ENCODE results near the gene USPL1.
A peak's percentile ranks its signal among the peaks of the same experiment; 100 is the strongest.

Gene USPL1

DNA sequence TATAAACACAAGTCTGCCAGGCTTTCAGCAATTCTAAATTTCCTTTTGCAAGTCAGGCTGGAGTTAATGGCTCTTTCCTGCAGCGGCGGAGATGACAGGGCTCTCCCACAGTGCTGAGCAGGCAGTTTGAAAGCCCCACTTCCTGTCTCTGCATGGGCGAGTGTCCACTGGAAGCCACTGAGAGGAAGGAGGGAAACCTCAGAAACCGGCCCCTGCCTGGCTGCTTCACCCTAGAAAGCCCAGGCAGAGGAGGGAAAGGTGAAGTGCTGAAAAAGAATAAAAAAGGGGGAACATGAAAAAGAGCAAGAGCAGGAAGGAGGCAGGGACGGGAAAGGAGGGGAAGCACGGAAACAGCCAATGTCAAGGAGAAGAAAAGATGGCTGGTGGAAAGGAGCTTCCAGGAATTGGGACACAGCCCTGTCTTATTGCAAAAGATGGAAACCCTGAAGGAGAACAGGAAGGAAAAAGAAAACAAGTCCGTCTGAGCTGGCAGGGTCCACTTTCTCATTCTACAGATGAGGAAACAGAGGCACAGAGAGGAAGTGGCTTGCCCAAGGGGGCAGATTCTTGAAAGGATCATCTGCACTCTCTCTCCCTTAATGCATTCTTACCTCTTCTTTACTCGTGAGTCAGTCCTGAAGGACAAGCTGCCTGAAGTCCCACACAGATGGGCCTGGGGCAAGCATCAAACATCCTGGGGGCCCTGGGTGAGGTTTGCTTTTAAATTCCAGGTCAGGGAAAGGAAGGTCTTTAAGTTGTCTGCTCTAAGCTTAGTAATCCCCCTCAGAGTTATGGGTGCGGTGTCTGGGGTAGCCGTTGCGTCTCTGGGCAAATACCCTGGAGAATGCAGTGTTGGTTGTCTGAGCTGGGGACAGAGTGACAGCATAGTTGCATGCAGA, 78.8 kb downstream of the USPL1 start:
- TF ChIP-seq CTCF (IDR thresholded peaks at IDR 0.05; ENCODE audit: poor library complexity, severe bottlenecking) = no peak
- Histone ChIP-seq H3K27ac (ENCODE audit: poor library complexity, severe bottlenecking) (peak overlapping the region; percentile 3), H3K9me3 (ENCODE audit: severe bottlenecking) (no peaks in the 10 kb centered on the region), H3K4me3 (ENCODE audit: severe bottlenecking) (no peak overlapping the region), H3K27me3 (ENCODE audit: insufficient read depth, poor library complexity, severe bottlenecking) (no peaks in the 10 kb centered on the region), H3K4me1 (ENCODE audit: insufficient read depth, poor library complexity, severe bottlenecking) (peaks cover 9% of the 10 kb centered on the region), H3K36me3 (ENCODE audit: low read depth) (no peaks in the 10 kb centered on the region)
- DNase-seq (ENCODE audit: low spot score) = no peak
- no peak for ATAC-seq (ENCODE audit: low read depth)

DNA sequence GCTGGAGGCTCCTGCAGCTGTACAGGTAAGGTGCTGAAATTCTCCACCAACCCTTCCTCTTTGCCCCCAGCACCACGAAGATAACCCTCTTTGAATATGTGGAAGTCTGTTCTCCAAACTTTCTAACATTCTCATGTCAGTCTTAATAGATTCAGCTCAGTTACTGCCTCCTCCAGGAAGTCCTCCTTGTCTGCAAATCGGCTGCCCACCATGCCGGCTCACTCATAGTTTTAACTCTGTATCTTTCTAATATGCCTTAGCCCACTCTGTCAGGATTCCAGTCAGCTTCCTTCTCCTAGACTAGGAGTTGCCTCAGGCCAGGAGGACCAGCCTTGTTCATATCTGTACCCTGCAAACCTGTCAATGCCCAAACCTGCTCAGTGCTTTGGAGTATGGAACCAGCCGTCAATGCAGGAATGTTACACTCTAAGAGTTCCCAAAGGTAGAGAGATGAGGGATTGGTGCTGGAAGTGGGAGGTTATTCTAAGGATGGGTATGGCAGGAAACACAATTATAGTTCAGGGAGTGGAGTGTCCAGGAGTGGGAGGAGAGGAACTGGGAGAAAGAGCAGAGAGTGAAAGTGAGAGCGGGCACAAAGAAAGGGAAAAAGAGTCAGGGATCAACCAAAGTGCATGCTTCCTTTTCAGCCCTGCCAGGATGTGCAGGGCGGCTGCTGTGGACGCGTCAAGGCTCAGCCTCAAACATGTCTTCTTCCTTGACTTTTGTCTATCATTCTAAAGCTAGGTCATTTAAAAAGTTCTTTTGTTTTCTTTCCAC, 79.6 kb downstream of the USPL1 start:
- Histone ChIP-seq H3K4me3 (ENCODE audit: severe bottlenecking) (no peak overlapping the region), H3K27ac (ENCODE audit: poor library complexity, severe bottlenecking) (peak overlapping the region; percentile 3)

GRCh38 chr13:30697996-30698401, 80.3 kb downstream of the USPL1 start:
- Histone ChIP-seq H3K4me3 (ENCODE audit: severe bottlenecking) (no peak overlapping the region), H3K27me3 (ENCODE audit: insufficient read depth, poor library complexity, severe bottlenecking) (no peaks in the 10 kb centered on the region), H3K36me3 (ENCODE audit: low read depth) (no peaks in the 10 kb centered on the region), H3K4me1 (ENCODE audit: insufficient read depth, poor library complexity, severe bottlenecking) (peaks cover 9% of the 10 kb centered on the region), H3K9me3 (ENCODE audit: severe bottlenecking) (no peaks in the 10 kb centered on the region), H3K27ac (ENCODE audit: poor library complexity, severe bottlenecking) (no peak overlapping the region)
- DNase-seq (ENCODE audit: low spot score) (no peak), ATAC-seq (ENCODE audit: low read depth) (no peak)
- TF ChIP-seq CTCF (IDR thresholded peaks at IDR 0.05; ENCODE audit: poor library complexity, severe bottlenecking) = no peak

More for the DNA sequence above, 79.6 kb downstream of the USPL1 start:
- no peaks in the 10 kb centered on the region for H3K27me3 ChIP-seq (ENCODE audit: insufficient read depth, poor library complexity, severe bottlenecking)
- H3K9me3 ChIP-seq (ENCODE audit: severe bottlenecking) = no peaks in the 10 kb centered on the region
- ATAC-seq (ENCODE audit: low read depth) (peak; percentile 74), DNase-seq (ENCODE audit: low spot score) (no peak)
- peaks cover 9% of the 10 kb centered on the region for H3K4me1 ChIP-seq (ENCODE audit: insufficient read depth, poor library complexity, severe bottlenecking)
- no peak for TF ChIP-seq CTCF (IDR thresholded peaks at IDR 0.05; ENCODE audit: poor library complexity, severe bottlenecking)
- H3K36me3 ChIP-seq (ENCODE audit: low read depth) = no peaks in the 10 kb centered on the region

DNA sequence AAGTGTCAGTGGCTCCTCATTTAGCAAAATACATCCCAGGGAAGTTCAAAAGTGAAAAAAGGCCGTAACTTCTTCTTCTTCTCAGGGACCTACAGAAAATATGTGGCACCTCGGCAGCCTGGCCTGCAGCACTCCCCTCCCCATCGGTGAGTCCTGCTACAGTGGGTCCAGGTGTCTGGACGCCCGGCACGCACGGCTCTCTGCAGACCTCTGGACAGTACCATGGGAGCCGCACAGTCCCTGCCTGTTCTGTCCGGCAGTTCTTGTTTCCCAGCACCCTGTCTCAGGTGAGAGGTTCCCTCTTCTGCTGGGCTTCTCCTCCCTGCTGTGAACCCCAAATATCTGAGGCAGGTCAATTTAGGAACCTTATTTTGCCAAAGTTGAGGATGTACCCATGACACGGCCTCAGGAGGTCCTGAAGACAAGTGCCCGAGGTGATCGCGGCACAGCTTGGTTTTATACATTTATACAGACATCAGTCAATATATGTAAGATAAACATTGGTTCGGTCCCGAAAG, 80.8 kb downstream of the USPL1 start:
- Histone ChIP-seq H3K36me3 (ENCODE audit: low read depth) (no peaks in the 10 kb centered on the region), H3K4me3 (ENCODE audit: severe bottlenecking) (no peak overlapping the region), H3K4me1 (ENCODE audit: insufficient read depth, poor library complexity, severe bottlenecking) (peaks cover 9% of the 10 kb centered on the region), H3K9me3 (ENCODE audit: severe bottlenecking) (no peaks in the 10 kb centered on the region), H3K27ac (ENCODE audit: poor library complexity, severe bottlenecking) (no peak overlapping the region), H3K27me3 (ENCODE audit: insufficient read depth, poor library complexity, severe bottlenecking) (no peaks in the 10 kb centered on the region)
- ATAC-seq (ENCODE audit: low read depth) (no peak), DNase-seq (ENCODE audit: low spot score) (no peak)
- no peak for TF ChIP-seq CTCF (IDR thresholded peaks at IDR 0.05; ENCODE audit: poor library complexity, severe bottlenecking)
